Parathyroid adenoma (tissue), 2 donors: ENCODE data around the gene RPA1.

Experiments used
- H2AFZ ChIP-seq: fragments of 300-600 bp; sonication (generic); one replicate; pipeline ENCODE4 v1.7.0; 2017; ENCODE audit warnings: antibody characterized with exemption, mild to moderate bottlenecking
- H3K27ac ChIP-seq: fragments of 300-600 bp; sonication (generic); one replicate; pipeline ENCODE4 v1.7.0; 2017
- H3K27me3 ChIP-seq: fragments of 300-600 bp; sonication (generic); one replicate; pipeline ENCODE4 v1.7.0; 2017; ENCODE audit warnings: low read length; ENCODE audit not compliant: control insufficient read depth, insufficient read depth
- H3K36me3 ChIP-seq: fragments of 300-600 bp; sonication (generic); one replicate; pipeline ENCODE4 v1.7.0; 2017; ENCODE audit warnings: low read length; ENCODE audit not compliant: control insufficient read depth, insufficient read depth
- H3K4me1 ChIP-seq: fragments of 300-600 bp; sonication (generic); one replicate; pipeline ENCODE4 v1.7.0; 2017; ENCODE audit warnings: control low read depth
- H3K4me2 ChIP-seq: fragments of 300-600 bp; sonication (generic); one replicate; pipeline ENCODE4 v1.7.0; 2017; ENCODE audit warnings: low read length
- H3K4me3 ChIP-seq: fragments of 300-600 bp; sonication (generic); one replicate; pipeline ENCODE4 v1.7.0; 2017; ENCODE audit warnings: low read depth, low read length
- H3K79me2 ChIP-seq: fragments of 300-600 bp; sonication (generic); one replicate; pipeline ENCODE4 v1.7.0; 2017; ENCODE audit warnings: control low read depth
- H3K9ac ChIP-seq: fragments of 300-600 bp; sonication (generic); one replicate; pipeline ENCODE4 v1.7.0; 2017; ENCODE audit warnings: mild to moderate bottlenecking
- H3K9me3 ChIP-seq: fragments of 300-600 bp; sonication (generic); one replicate; pipeline ENCODE4 v1.7.0; 2017; ENCODE audit warnings: low read length; ENCODE audit not compliant: control insufficient read depth
- TF ChIP-seq, protein P1 (sequence below): fragments of 300-600 bp; sonication (generic); IDR thresholded peaks from one replicate; pipeline ENCODE4 v1.7.0; 2017; ENCODE audit warnings: antibody characterized with exemption, mild to moderate bottlenecking
- donor health status: primary hyperparathyroidism.

The RPA1 gene

DNA sequence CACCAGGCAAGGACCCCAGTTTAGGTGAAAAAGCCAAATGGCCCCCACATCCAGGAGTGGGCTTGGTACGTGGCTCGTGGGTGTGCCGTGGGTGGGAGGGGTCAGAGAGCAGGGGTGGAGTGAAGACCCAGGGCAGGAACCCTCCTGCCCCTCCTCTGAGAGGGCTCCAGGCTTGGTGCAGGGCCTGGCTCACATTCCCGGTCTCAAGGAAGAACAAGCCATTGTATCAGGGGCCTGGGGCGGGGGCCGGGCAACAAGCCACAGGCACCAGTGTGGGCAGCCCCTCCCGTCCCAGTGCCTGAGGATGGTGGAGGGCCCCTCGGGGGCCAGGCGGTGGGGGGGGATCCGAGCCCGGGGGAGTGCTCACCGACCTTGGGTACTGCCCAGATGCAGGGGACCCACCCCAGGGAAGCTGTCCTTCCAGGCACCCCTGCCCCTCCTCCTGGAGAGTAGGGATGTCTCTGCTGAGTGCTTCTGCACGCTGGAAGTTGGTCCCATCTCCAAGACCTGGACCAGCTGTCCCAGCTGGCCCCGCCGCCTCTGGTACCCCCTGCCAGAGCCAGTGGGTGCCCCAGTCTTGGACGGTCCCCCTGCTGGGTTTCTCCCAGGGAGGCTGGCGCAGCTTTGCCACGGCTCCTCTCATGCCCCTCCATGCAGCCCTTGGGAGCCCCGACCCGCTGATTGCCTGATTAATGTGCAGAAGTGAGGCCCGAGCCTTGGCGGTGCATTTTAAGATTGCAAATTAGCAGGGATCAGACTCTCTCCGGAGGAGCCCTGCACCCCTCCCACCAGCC, 111.7 kb downstream of the RPA1 start:
- H3K9ac ChIP-seq: no peak overlapping the region
- H3K4me1 ChIP-seq: no peaks in the 10 kb centered on the region
- no peaks in the 10 kb centered on the region for H3K9me3 ChIP-seq
- TF ChIP-seq, protein P1, sequence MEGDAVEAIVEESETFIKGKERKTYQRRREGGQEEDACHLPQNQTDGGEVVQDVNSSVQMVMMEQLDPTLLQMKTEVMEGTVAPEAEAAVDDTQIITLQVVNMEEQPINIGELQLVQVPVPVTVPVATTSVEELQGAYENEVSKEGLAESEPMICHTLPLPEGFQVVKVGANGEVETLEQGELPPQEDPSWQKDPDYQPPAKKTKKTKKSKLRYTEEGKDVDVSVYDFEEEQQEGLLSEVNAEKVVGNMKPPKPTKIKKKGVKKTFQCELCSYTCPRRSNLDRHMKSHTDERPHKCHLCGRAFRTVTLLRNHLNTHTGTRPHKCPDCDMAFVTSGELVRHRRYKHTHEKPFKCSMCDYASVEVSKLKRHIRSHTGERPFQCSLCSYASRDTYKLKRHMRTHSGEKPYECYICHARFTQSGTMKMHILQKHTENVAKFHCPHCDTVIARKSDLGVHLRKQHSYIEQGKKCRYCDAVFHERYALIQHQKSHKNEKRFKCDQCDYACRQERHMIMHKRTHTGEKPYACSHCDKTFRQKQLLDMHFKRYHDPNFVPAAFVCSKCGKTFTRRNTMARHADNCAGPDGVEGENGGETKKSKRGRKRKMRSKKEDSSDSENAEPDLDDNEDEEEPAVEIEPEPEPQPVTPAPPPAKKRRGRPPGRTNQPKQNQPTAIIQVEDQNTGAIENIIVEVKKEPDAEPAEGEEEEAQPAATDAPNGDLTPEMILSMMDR: no peak
- no peak overlapping the region for H2AFZ ChIP-seq
- no peak overlapping the region for H3K4me3 ChIP-seq
- H3K36me3 ChIP-seq: no peaks in the 10 kb centered on the region
- no peak overlapping the region for H3K4me2 ChIP-seq
- H3K27ac ChIP-seq: no peak overlapping the region
- no peaks in the 10 kb centered on the region for H3K27me3 ChIP-seq
- no peaks in the 10 kb centered on the region for H3K79me2 ChIP-seq

DNA sequence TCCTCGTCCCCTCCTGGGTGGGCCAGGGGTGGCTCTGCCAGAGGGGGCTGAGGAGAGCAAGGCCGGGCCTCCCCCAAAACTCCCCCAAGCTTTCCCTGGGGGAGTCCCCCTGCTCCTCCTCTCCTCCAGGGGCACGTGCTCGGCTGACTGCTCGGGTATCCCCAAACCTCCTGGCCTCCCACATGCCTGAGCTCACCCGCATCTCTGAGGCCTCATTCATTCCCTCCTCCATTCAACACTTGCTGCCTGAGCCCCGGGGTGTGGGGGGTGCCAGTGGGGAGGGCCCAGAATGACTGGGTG, 112.2 kb downstream of the RPA1 start:
- Histone ChIP-seq H3K4me1 (no peaks in the 10 kb centered on the region), H3K4me2 (no peak overlapping the region), H3K27me3 (no peaks in the 10 kb centered on the region), H3K9ac (no peak overlapping the region), H3K36me3 (no peaks in the 10 kb centered on the region), H3K27ac (no peak overlapping the region), H3K79me2 (no peaks in the 10 kb centered on the region), H3K9me3 (no peaks in the 10 kb centered on the region), H3K4me3 (no peak overlapping the region), H2AFZ (no peak overlapping the region)
- TF ChIP-seq, protein P1: no peak

DNA sequence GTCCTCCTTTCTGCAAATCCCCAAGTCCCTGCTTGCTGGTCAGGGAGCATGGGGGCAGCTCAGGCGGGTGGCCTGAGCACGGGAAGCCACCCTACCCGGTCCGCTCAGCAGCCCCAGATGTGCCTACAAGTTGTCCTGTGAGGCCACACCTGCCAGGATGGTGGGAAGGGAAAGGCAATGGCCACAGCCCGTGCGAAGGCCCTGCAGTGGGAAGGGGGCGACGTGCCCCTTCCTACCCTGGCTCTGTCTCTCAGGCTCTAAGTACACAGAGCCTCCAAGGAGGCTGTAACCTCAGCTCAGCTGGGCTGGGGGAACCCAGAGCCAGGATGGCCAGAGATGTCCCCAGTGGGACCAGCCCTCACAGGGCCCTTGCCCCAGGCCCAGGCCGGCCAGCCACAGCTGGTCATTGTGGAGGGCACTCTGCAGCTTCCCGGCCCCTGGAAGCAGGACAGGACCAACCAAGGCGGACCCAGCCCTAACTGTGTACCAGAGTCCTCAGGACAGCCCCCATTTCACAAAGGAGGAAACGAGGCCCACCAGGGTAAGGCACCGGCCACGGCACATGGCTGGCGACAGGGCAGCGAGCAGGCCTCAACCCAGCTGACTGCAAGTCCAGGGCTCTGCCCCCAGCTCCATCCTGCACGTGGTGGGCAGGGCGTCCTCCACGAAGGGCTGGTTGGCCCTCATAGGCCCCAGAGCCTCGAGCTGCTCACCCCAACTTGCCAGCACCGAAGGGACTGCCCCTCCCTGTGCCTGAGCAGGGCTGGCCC, 113.0 kb downstream of the RPA1 start:
- Histone ChIP-seq H3K79me2 (no peaks in the 10 kb centered on the region), H3K9ac (no peak overlapping the region), H3K36me3 (no peaks in the 10 kb centered on the region), H2AFZ (no peak overlapping the region), H3K4me3 (no peak overlapping the region), H3K27me3 (no peaks in the 10 kb centered on the region), H3K4me2 (no peak overlapping the region), H3K4me1 (no peaks in the 10 kb centered on the region), H3K27ac (no peak overlapping the region), H3K9me3 (no peaks in the 10 kb centered on the region)
- TF ChIP-seq, protein P1: no peak

DNA sequence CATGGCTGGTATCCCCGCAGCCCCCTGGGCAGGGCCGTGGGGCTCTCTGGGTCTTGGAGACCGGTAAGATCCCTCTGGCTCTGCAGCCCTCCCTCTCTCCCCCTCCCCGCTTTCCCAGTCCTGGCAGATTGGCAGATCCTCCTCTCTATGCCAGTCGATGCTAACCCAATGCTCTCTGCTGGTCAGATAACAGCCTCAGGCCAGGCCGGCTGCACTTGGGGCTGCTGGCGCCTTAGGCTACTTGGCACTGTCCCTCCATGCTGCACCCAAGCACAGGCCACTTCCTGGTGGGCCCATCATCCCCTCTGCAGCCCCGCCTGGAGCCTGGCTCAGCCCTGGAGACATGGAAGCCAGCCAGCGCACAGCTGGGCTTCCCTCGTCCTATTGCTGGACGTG, 113.6 kb downstream of the RPA1 start:
- no peaks in the 10 kb centered on the region for H3K36me3 ChIP-seq
- H3K4me1 ChIP-seq: no peaks in the 10 kb centered on the region
- no peak overlapping the region for H3K27ac ChIP-seq
- no peak overlapping the region for H3K4me3 ChIP-seq
- no peaks in the 10 kb centered on the region for H3K9me3 ChIP-seq
- TF ChIP-seq, protein P1: no peak
- H3K9ac ChIP-seq: no peak overlapping the region
- H3K27me3 ChIP-seq: no peaks in the 10 kb centered on the region
- no peak overlapping the region for H3K4me2 ChIP-seq
- no peak overlapping the region for H2AFZ ChIP-seq
- H3K79me2 ChIP-seq: no peaks in the 10 kb centered on the region
